Head of caudate nucleus (tissue), 42 donors: ENCODE results near the gene CXCL17.
A peak's percentile ranks its signal among the peaks of the same experiment; 100 is the strongest.
"Not testable (repeated sequence)": the region's sequence is repeated elsewhere in the genome, so short reads cannot be mapped to it uniquely, and the experiment has no call there.

Source experiments
- DNase-seq, 42 donors: peaks; one replicate each; pipeline versions ENCODE4 v3.0.0 to v3.0.0-alpha.2; 2020 to 2021; ENCODE audit warnings: mixed read lengths in 7 of 42
- intact Hi-C: fragments of 100-400 bp; cut with DNase I; formaldehyde crosslinking; loops from one replicate; pipeline ENCODE4 v1.15.0; 2022

Gene CXCL17

GRCh38 chr19:42442833-42443232 is at the start of gene CXCL17:
Gene CXCL17 (minus strand): TSS chr19:42442946. CDS start chr19:42442832, 114 bp downstream.
- DNase-seq: peak in 7 of 42 donors; percentile 24 to 70 (median 43)
- intact Hi-C loops: no loop called here

DNA sequence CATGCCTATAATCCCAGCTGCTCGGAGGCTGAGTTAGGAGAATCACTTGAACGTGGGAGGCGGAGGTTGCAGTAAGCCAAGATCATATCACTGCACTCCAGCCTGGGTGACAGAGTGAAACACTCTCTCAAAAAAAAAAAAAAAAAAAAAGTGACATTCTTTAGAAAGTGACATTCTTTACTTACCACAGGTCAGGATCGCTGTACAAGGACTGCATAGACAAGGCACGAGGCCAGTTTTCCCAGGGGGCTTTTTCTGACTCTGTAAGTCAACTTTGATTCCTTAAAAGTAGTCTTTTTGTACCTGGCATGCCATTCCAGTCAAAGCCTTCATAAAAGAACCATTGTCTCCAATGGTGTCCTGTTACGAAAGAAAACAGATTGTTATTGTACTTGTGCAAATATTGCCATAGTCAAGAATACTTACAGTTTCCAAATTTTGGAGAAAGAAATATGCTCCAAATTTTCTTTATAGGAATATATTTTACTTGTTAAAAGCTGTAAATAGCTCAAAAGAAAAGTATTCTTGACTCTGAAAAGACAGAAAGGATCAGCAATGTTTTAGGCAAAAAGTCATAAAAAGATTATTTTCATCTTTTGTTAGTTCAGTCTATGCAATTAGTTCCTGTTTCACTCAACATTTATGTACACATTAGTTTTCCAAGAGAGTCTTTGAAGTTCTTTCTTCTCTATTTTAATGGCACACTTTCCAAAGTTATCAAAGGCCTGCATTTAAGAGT is 46.2 kb upstream of the CXCL17 start:
- DNase-seq: no peak
- intact Hi-C loops: no loop called here

DNA sequence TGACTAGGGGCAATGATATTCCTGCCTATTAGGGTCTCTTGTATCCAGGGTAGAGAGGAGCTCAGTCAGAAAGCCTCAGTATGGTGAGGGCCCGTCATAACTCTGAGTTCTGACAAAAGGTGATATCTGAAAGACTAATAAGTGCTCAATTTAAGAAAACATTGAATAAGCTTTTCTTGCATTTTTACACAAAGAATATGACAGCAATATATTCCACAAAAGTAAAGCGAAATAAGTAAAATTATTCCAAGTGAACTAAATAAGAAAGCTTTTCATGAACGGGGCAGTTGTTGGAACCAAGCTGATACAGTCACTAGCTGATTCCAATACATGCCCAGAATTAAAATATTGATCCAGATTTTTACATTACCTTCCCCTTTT is 45.0 kb upstream of the CXCL17 start:
- intact Hi-C loops: no loop called here
- DNase-seq: no peak

DNA sequence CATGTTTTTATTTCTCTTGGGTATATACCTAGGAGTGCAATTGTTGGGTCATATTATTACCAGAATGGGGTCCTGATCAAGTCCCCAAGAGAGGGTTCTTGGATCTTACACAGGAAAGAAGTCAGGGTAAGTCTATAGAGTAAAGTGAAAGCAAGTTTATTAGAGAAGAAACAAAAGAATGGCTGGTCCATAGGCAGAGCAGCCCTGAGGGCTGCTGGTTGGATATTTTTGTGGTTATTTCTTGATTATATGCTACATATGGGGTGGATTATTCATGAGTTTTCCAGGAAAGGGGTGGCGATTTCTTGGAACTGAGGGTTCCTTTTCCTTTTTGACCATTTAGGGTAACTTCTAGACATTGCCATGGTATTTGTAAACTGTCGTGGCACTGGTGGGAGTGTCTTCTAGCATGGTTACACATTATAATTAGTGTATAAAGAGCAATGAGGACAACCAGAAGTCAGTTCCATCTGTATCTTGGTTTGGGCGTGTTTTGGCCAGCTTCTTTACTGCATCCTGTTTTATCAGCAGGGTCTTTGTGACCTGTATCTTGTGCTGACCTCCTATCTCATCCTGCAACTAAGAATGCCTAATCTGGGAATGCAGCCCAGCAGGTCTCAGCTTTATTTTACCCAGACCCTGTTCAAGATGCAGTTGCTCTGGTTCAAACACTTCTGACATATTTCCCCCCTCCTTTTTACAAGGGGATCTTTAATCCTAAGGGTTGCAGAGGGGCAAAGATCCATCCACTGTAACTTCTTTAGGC is 44.5 kb upstream of the CXCL17 start:
- intact Hi-C loops: no loop called here
- DNase-seq: no peak

DNA sequence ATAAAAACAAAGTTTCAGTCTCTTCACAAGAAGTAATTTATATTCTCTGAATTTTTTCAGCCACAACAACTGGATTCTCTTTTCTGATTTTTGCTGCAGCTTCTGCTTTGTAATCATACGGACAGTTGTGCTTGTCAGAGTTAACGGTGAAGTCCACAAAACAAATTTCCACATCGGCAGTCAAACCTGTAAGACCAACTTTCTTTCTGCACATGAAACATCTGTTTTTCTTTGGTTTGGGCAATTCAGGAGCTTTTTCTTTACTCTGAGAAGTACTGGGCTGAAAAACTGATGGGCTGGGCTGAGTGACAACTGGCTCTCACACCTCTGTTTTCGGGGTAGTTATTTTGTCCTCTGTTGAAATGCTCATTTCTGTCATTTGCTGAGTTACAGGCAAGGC is 42.3 kb upstream of the CXCL17 start:
- intact Hi-C loops, DNase-seq: not testable (repeated sequence)

DNA sequence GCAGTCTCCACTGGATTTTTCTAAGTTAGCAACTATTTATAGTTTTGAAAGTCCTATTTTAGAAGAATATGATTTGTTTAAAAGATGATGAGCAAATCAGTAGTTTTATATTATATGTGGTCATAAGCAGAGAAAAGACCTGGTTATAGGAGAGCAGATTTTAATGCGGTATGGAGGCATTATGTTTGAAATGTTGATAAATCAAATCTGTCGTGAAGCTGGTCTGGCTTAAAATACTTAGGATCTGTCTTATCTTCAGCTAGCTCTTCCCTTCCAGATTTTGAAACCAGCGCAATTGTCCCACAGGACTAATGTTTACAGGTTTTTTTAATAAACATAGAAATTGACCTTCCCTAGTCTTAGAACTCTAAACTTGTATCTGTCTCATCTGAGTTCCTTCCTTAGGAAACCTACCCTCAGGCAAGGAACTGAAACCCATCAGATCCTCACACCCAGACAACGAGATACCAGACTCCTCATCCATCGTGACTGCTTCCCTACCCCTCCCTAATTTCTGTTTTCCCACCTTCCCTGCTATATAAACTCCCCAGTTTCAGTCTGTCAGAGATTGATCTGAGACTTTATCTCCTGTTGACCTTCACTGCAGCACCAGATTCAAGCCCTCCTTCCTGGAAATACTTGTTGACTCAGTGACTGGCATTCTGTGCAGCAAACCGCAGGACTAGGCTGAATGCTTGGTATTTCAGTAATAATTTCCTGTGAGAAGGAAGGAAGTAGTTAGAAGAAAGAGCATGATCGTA is 37.8 kb upstream of the CXCL17 start:
- intact Hi-C loops: no loop called here
- peak in 1 of 42 donors; percentile 11 for DNase-seq

DNA sequence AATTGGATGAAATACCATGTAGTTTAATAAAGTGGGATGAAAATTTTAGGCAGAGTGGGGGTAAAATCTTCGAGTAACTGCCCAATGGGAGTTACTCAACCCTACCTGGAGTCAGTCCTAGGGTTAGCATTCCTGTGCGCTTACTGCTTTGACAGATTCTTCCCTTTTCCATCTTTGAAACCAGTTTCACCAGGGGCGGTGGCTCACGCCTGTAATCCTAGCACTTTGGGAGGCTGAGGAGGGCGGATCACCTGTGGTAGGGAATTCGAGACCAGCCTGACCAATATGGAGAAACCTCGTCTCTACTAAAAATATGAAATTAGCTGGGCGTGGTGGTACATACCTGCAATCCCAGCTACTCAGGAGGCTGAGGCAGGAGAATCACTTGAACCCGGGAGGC is 37.0 kb upstream of the CXCL17 start:
- intact Hi-C loops: no loop called here
- no peak for DNase-seq

DNA sequence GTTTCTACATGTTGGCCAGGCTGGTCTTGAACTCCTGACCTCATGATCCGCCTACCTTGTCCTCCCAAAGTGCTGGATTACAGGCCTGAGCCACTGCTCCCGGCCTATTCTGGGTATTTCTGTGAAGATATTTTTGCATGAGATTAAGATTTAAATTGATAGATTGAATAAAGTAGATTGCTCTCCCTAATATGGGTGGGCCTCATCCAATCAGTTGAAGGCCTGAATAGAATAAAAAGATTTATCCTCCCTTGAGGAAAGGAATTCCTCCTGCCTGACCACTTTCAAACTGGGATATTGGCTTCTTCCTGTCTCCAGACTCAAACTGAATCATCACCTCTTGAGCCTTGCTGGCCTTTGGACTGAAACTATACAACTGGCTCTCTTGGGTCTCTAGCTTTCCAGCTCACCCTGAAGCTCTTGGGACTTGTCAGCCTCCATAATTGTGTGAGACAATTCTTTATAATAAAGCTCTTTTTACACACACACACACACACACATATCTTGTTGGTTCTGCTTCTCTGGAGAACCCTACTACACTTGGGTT is 36.1 kb upstream of the CXCL17 start:
- intact Hi-C loops: no loop called here
- DNase-seq: no peak

- DNase-seq: no peak
- intact Hi-C loops: no loop called here
Measured at GRCh38 chr19:42477933-42478332, 35.2 kb upstream of the CXCL17 start.

GRCh38 chr19:42477117-42477516 is 34.4 kb upstream of the CXCL17 start:
- DNase-seq: no peak
- intact Hi-C loops: no loop called here

- intact Hi-C loops: no loop called here
- DNase-seq: no peak
Measured at GRCh38 chr19:42475366-42475765, 32.6 kb upstream of the CXCL17 start.

GRCh38 chr19:42474743-42475142 is 32.0 kb upstream of the CXCL17 start:
- intact Hi-C loops: no loop called here
- DNase-seq: peak in 5 of 42 donors; percentile 22 to 52 (median 38)

DNA sequence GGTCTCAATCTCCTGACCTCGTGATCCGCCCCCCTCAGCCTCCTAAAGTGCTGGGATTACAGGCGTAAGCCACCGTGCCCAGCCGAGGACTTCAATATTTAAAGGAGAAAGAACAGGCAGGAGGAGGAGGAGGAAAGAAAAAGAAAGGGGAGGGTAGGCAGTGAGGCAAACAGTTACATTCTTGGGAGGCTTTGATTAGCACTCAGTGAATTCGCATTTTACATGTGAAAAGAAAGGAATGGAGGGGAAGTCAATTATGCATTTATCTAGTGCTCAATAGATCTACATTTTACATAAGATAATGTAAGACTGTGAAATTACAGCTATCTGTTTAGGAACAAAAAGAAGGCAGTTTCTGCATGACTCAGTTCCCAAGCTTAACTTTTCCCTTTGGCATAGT is 30.9 kb upstream of the CXCL17 start:
- intact Hi-C loops: no loop called here
- DNase-seq: no peak

GRCh38 chr19:42472402-42473147 is 29.8 kb upstream of the CXCL17 start:
- no peak for DNase-seq
- intact Hi-C loops: no loop called here

DNA sequence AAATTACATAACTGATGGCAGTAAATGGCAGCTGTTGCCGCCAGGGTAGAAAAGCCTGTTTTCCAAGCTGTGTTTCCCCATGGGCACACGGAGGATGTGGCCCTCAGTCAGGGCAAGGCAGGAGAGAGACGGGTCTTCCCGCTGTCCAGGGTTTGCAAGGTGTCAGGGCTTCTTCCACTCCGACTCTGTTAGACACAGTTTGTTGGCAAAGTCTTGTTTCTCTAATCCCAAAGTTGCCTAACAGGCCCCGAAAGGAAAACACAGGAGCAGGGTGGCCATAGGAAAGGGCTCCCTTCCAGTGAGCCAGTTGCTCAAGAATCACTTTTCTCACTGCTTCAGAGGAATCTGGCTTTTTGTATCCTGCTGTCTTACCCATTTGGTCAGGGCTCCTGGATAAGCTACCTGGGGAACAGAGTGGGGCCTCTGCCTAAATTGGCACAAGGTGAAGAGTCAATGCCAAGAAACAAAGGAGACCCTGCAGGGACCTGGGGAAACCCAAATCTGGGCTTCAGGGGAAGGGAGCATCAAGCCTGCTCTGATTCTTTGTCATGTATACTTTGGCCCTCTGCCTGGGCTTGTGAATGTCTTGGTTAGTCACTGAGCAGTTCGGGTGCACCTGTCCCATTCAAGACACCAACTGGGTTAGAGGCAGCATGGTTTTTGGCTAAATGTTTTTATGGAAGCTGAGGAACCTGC is 29.0 kb upstream of the CXCL17 start:
- DNase-seq: no peak

DNA sequence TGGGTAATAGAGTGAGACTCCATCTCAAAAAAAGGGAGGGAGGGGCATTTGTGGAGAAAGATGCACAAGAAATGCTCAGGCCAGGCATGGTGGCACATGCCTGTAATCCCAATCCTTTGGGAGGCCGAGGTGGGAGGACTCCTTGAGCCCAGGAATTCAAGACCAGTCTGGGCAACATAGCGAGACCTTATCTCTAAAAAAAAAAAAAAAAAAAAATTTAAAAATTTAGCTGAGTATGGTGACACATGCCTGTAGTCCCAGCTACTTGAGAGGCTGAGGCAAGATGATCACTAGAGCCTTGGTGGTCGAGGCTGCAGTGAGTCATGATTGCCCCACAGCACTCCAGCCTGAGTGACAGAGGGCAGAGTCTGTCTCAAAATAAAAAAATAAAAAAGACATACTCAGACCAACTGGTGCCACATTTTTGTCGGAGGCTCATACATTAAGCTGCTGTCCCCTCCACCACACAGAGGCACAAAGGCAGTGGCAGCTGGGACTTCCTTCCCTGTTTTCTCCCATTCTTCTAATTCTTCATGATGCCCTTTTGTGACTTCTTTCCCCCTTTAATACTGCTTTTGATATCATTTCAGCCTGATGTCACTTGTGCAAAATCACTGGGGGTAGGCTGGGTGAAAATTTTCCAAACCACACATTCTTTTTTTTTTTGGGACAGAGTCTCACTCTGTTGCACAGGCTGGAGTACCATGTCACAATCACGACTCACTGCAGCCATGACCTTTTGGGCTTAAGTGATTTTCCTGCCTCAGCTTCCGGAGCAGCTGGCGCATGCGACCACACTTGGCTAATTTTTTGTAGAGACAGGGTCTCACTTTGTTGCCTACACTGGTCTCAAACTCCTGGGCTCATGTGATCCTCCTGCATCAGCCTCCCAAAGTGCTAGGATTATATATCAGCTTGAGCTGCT is 26.8 kb upstream of the CXCL17 start:
- intact Hi-C loops: no loop called here
- DNase-seq: peak in 1 of 42 donors; percentile 20

More for the DNA sequence above, 29.0 kb upstream of the CXCL17 start:
- intact Hi-C loops: no loop called here

DNA sequence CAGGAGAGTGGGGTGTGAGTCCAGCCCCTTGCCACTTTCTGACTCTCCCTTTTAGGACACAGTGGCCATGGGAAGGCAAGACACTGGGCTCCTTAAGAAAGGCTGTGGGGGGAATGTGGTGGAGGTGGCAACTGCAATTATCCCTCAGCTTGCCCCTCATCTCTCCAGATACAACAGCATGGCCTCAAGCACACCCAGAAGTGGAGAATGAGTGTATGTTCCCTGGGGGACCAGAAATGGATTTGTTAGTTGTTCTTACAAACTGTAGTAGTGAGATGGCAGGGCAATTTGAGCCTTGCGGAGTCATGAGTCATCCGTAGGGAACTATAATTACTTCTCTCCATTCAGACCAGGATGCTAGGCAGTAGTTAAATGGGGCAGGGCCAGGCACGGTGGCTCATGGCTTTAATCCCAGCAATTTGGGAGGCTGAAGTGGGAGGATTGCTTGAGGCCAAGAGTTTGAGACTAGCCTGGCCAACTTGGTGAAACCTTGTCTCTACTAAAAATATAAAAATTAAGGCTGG is 25.6 kb upstream of the CXCL17 start:
- peak in 1 of 42 donors; percentile 20 for DNase-seq
- intact Hi-C loops: no loop called here
